T-cell (primary cell): ENCODE data around the gene TLE1. TPM values are rescaled to one million over a fixed set of nuclear protein-coding genes. Genes with fewer than 3 reads are reported as not detected.
"Not testable (repeated sequence)": the region's sequence is repeated elsewhere in the genome, so short reads cannot be mapped to it uniquely, and the experiment has no call there.

ENCODE experiments used
- ATAC-seq, 4 experiments: fragments of 200-7000 bp in 3 of 4; fragments of 150-1000 bp in 1 of 4; cut with Tn5 transposase; replicated peaks in 1 of 4; 1 replicate in 3 of 4; 2 replicates in 1 of 4; pipeline ENCODE4 v1.10.0; 2021; ENCODE audit warnings: moderate library complexity in 3 of 4, mild to moderate bottlenecking in 2 of 4, moderate number of reproducible peaks in 1 of 4
- CTCF ChIA-PET, 2 donors: fragments of 300-600 bp; sonication (Branson Sonifier 250); formaldehyde crosslinking; loops; one replicate each; lab custom pipeline; 2022; ENCODE audit warnings: antibody characterized with exemption in 2 of 2; lab: Charles Lee
- POLR2A ChIA-PET, 2 donors: fragments of 300-600 bp; sonication (Branson Sonifier 250); formaldehyde crosslinking; loops; one replicate each; lab custom pipeline; 2022; ENCODE audit warnings: antibody characterized with exemption in 2 of 2; lab: Charles Lee
- DNase-seq, 35 experiments: peaks; one replicate each; pipeline versions ENCODE4 v3.0.0 to v3.0.0-alpha.2; 2013 to 2023
- H3K27ac ChIP-seq: one replicate; pipeline ENCODE4 v1.5.1; 2013; ENCODE audit warnings: low read length
- H3K27me3 ChIP-seq, 2 experiments: replicated peaks in 1 of 2; 1 replicate in 1 of 2; 2 replicates in 1 of 2; pipeline versions ENCODE4 v1.6.1 to v1.7.0; 2013; ENCODE audit warnings: low read length in 1 of 2, mixed read lengths in 1 of 2; ENCODE audit not compliant: control insufficient read depth in 2 of 2, insufficient read depth in 2 of 2; ENCODE audit errors: extremely low read depth in 1 of 2
- H3K36me3 ChIP-seq, 2 donors: 1 replicate in 1 of 2; 2 replicates in 1 of 2; pipeline versions ENCODE4 v1.6.1 to v1.7.0; 2013; ENCODE audit warnings: low read length in 1 of 2; ENCODE audit not compliant: control insufficient read depth in 2 of 2, insufficient read depth in 1 of 2; ENCODE audit errors: extremely low read depth in 1 of 2
- H3K4me1 ChIP-seq, 2 experiments: 1 replicate in 1 of 2; 2 replicates in 1 of 2; pipeline versions ENCODE4 v1.6.1 to v1.7.0; 2013; ENCODE audit warnings: low read length in 2 of 2, mixed read lengths in 1 of 2; ENCODE audit not compliant: insufficient read depth in 2 of 2, control insufficient read depth in 1 of 2; ENCODE audit errors: extremely low read depth in 1 of 2
- H3K4me3 ChIP-seq, 2 donors: 1 replicate in 1 of 2; 2 replicates in 1 of 2; pipeline versions ENCODE4 v1.5.1 to v1.7.0; 2013; ENCODE audit warnings: mild to moderate bottlenecking in 2 of 2, low read length in 1 of 2, moderate library complexity in 1 of 2; ENCODE audit not compliant: control insufficient read depth in 1 of 2; ENCODE audit errors: extremely low read depth in 1 of 2
- H3K9me3 ChIP-seq: 2 replicates; pipeline ENCODE4 v1.7.0; 2013
- H3K27ac Mint-ChIP-seq, 2 donors: one replicate each; pipeline ENCODE4 v1.8.0; 2020 to 2021; ENCODE audit warnings: mild to moderate bottlenecking in 2 of 2, mixed read lengths in 2 of 2
- H3K27me3 Mint-ChIP-seq, 2 donors: one replicate each; pipeline ENCODE4 v1.8.0; 2021 to 2022; ENCODE audit warnings: mixed read lengths in 2 of 2
- H3K36me3 Mint-ChIP-seq: one replicate; pipeline ENCODE4 v1.8.0; 2021; ENCODE audit warnings: mixed read lengths
- H3K4me1 Mint-ChIP-seq, 3 donors: one replicate each; pipeline ENCODE4 v1.8.0; 2020 to 2022; ENCODE audit warnings: mixed read lengths in 3 of 3, mild to moderate bottlenecking in 1 of 3
- H3K4me3 Mint-ChIP-seq, 3 donors: one replicate each; pipeline ENCODE4 v1.8.0; 2020 to 2022; ENCODE audit warnings: mild to moderate bottlenecking in 3 of 3, mixed read lengths in 3 of 3, moderate library complexity in 3 of 3
- H3K9me3 Mint-ChIP-seq, 3 donors: one replicate each; pipeline ENCODE4 v1.8.0; 2020 to 2022; ENCODE audit warnings: mixed read lengths in 3 of 3
- WGBS: methylation state at CpG from one replicate; pipeline ENCODE4 v1.1.5; 2013; ENCODE audit warnings: missing lambda C conversion rate; ENCODE audit not compliant: insufficient coverage; 5-methylcytosine and 5-hydroxymethylcytosine counted together
- total RNA-seq, 35 experiments: library from RNA in 6 of 35; stranded (reverse) in 6 of 35; fragments of 120-200 nt in 1 of 35; gene quantifications; one replicate each; pipeline versions ENCODE4 v1.2.1 to v1.2.4 and lab custom pipeline; 2013 to 2026

TLE1 gene
- total RNA-seq, 5 donors from 2014 or later (not counting 1 experiment from before 2014, with no cell fraction given) = 1.3 to 3.5 (median 2.8) TPM

GRCh38 chr9:81652058-81652687 lies 37.2 kb downstream of the TLE1 start:
- WGBS = no CpG with 5 or more reads among the region's 7 CpGs
- CTCF ChIA-PET = no interaction called here

DNA sequence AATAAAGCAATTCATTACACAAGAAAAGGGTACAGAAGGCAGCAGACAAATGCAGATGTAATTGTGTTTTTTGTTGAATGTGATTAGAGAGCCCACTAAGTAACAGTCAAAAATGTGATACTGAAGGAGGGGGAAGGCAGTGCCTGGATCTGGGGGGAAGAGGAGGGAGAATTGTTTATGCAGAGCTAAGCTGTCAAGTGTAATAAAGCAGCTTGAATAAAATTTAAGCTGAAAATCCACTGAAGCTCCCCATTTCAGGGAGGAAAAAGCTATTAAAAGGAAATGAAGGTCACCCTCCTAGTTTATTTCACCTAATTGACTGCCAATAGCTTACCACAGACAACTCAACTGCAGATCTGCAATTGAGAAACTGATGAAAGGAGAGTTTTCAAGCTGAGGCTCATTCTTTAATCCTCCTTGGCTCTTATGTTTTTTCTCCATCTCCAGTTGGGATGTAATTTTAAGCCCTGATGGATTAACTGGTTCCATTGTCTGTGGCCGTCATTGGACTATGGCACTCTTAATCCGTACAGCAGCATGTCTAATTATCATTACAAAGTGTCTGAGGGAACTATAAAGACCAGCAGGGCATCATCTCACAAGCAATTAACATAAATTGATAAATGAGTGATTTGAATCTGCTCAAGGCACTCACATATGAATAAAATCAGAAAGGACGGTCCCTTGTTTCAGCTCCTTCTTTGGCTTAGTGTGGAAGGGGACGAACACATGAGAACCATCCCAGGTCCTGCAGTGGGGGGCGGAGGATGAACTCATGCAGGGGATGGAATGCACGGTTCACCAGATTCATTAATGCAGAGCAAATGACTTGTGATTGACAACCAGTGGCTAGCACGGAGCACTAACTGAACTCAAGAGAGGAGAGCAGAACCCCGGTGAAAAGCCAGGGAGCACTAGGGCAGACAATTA lies 38.5 kb downstream of the TLE1 start:
- ChIA-PET CTCF (no interaction called here), POLR2A (no interaction called here)
- Mint-ChIP-seq H3K27me3 (no peaks in the 10 kb centered on the region), H3K9me3 (peaks cover 0 to 3% (median 0%) of the 10 kb centered on the region in 3 donors), H3K36me3 (no peaks in the 10 kb centered on the region), H3K4me3 (no peak overlapping the region), H3K4me1 (peaks cover 4 to 5% (median 4%) of the 10 kb centered on the region in 3 donors), H3K27ac (no peak overlapping the region)
- DNase-seq (no peak), ATAC-seq (no peak)
- H3K27ac ChIP-seq = no peak overlapping the region
- no peaks in the 10 kb centered on the region for H3K27me3 ChIP-seq
- H3K4me1 ChIP-seq = no peaks in the 10 kb centered on the region
- WGBS = 77% methylated on average over 3 of the region's 8 CpGs
- no peak overlapping the region for H3K4me3 ChIP-seq
- H3K36me3 ChIP-seq = no peaks in the 10 kb centered on the region
- H3K9me3 ChIP-seq = no peaks in the 10 kb centered on the region

More at GRCh38 chr9:81652058-81652687, 37.2 kb downstream of the TLE1 start:
- no peaks in the 10 kb centered on the region for H3K9me3 ChIP-seq
- DNase-seq (no peak), ATAC-seq (no peak)
- no peak overlapping the region for H3K27ac ChIP-seq
- no peaks in the 10 kb centered on the region for H3K4me1 ChIP-seq
- Mint-ChIP-seq H3K27ac (no peak overlapping the region), H3K9me3 (peaks cover 0 to 3% (median 0%) of the 10 kb centered on the region in 3 donors), H3K4me1 (peaks cover 8 to 16% (median 11%) of the 10 kb centered on the region in 3 donors), H3K36me3 (no peaks in the 10 kb centered on the region), H3K27me3 (no peaks in the 10 kb centered on the region), H3K4me3 (no peak overlapping the region)
- no peaks in the 10 kb centered on the region for H3K36me3 ChIP-seq
- POLR2A ChIA-PET = no interaction called here
- H3K4me3 ChIP-seq = no peak overlapping the region
- no peaks in the 10 kb centered on the region for H3K27me3 ChIP-seq

GRCh38 chr9:81649475-81650240 lies 39.7 kb downstream of the TLE1 start:
- no peak overlapping the region for H3K27ac Mint-ChIP-seq
- no peaks in the 10 kb centered on the region for H3K36me3 ChIP-seq
- H3K36me3 Mint-ChIP-seq = no peaks in the 10 kb centered on the region

DNA sequence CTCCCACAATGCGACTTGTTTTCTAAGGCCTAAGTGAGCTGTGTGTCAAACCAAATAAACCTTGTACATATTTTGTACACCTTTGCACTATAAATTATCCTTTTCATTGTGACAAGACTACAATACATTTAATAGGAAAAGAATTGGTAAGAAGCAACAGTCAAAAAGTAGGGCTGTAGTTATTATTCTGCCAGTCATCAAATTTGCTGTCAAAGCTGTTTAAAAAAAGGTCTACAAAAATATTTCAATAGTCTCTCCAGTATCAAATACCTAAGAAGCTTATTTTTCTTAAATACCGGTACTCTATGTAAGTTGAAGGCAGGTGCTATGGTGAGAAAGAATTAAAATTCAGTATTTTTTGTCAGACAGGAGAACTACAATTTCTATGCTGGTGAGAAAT lies 40.5 kb downstream of the TLE1 start:
- Histone ChIP-seq H3K27ac (no peak overlapping the region), H3K27me3 (no peaks in the 10 kb centered on the region), H3K9me3 (no peaks in the 10 kb centered on the region), H3K4me3 (no peak overlapping the region), H3K36me3 (no peaks in the 10 kb centered on the region), H3K4me1 (no peaks in the 10 kb centered on the region)
- Mint-ChIP-seq H3K27ac (no peak overlapping the region), H3K4me3 (no peak overlapping the region), H3K4me1 (no peaks in the 10 kb centered on the region), H3K36me3 (no peaks in the 10 kb centered on the region), H3K27me3 (no peaks in the 10 kb centered on the region), H3K9me3 (peaks cover 0 to 3% (median 0%) of the 10 kb centered on the region in 3 donors)
- ATAC-seq (no peak), DNase-seq (no peak)
- ChIA-PET CTCF (no interaction called here), POLR2A (interaction anchor here in 1 of 2 donors (0.7 kb wide), 1 partner anchor 19 kb away, joined by 3 read pairs; no protein-coding TSS in a partner anchor)
- no CpG with 5 or more reads among the region's 2 CpGs for WGBS

More at GRCh38 chr9:81649475-81650240, 39.7 kb downstream of the TLE1 start:
- Histone ChIP-seq H3K27ac (no peak overlapping the region), H3K27me3 (no peaks in the 10 kb centered on the region), H3K4me1 (no peaks in the 10 kb centered on the region), H3K4me3 (no peak overlapping the region), H3K9me3 (no peaks in the 10 kb centered on the region)
- ATAC-seq = no peak
- Mint-ChIP-seq H3K4me3 (no peak overlapping the region), H3K4me1 (no peaks in the 10 kb centered on the region), H3K27me3 (no peaks in the 10 kb centered on the region), H3K9me3 (peaks cover 0 to 3% (median 0%) of the 10 kb centered on the region in 3 donors)
- ChIA-PET CTCF (no interaction called here), POLR2A (interaction anchor here in 1 of 2 donors (0.7 kb wide), 1 partner anchor 18 kb away, joined by 3 read pairs; no protein-coding TSS in a partner anchor)
- DNase-seq = no peak
- 85% methylated on average over 6 of the region's 13 CpGs for WGBS

DNA sequence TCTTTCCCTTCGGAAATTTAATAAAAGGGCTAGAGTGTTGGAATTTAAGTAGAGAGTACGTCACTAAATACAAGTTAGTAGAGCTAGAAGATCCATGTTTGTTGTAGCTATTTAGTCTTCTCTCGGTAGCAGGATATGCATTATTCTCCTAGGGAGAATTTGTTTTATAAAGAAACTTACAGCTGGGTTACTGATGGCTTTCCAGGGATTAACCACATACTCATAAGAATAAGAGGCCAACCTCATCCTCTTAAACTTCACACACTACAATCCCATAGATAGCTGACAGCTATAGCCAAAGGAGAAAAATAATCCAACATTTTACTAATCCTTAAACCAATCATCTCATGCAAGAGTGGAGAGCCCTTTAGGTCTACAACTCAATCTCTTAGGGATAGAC lies 43.0 kb downstream of the TLE1 start:
- H3K4me3 Mint-ChIP-seq = no peak overlapping the region
- H3K27me3 Mint-ChIP-seq = no peaks in the 10 kb centered on the region
- Histone ChIP-seq H3K4me3 (no peak overlapping the region), H3K36me3 (no peaks in the 10 kb centered on the region), H3K9me3 (no peaks in the 10 kb centered on the region), H3K27me3 (no peaks in the 10 kb centered on the region), H3K4me1 (no peaks in the 10 kb centered on the region), H3K27ac (no peak overlapping the region)
- no peak for ATAC-seq
- no peaks in the 10 kb centered on the region for H3K36me3 Mint-ChIP-seq
- no CpG with 5 or more reads among the region's 3 CpGs for WGBS
- ChIA-PET POLR2A (interaction anchor here in 1 of 2 donors (0.5 kb wide), 1 partner anchor 102 kb away, joined by 5 read pairs; no protein-coding TSS in a partner anchor), CTCF (no interaction called here)
- DNase-seq = no peak
- no peaks in the 10 kb centered on the region for H3K4me1 Mint-ChIP-seq
- H3K9me3 Mint-ChIP-seq = peaks cover 0 to 6% (median 5%) of the 10 kb centered on the region in 3 donors
- H3K27ac Mint-ChIP-seq = no peak overlapping the region

GRCh38 chr9:81644513-81644912 lies 44.8 kb downstream of the TLE1 start:
- H3K4me1 ChIP-seq, H3K27ac ChIP-seq, H3K4me3 Mint-ChIP-seq, H3K9me3 Mint-ChIP-seq, H3K27ac Mint-ChIP-seq, POLR2A ChIA-PET, ATAC-seq, DNase-seq, H3K27me3 ChIP-seq, H3K4me3 ChIP-seq, H3K4me1 Mint-ChIP-seq, CTCF ChIA-PET, H3K36me3 Mint-ChIP-seq, H3K9me3 ChIP-seq, H3K27me3 Mint-ChIP-seq, H3K36me3 ChIP-seq: not testable (repeated sequence)
- 81% methylated on average over 3 of the region's 6 CpGs for WGBS
